GM12878 (cell line): ENCODE measurements around the gene UBC.

Source experiments
- FOXM1 ChIP-seq: IDR thresholded peaks from 2 replicates; pipeline ENCODE4 v1.6.1; 2012; ENCODE audit warnings: low read depth, mild to moderate bottlenecking, inconsistent platforms, low read length, moderate library complexity
- HDGF ChIP-seq: fragments of 450-650 bp; IDR thresholded peaks from 2 replicates; pipeline ENCODE4 v1.6.1; 2016; ENCODE audit warnings: antibody characterized with exemption
- POLR2AphosphoS2 ChIP-seq: IDR thresholded peaks from 2 replicates; pipeline ENCODE4 v1.6.1; 2011; ENCODE audit warnings: low read depth, mild to moderate bottlenecking, low read length, improper control_type of control experiment, moderate library complexity
- YBX1 ChIP-seq: fragments of 450-650 bp; IDR thresholded peaks from 2 replicates; pipeline ENCODE4 v1.6.1; 2016; ENCODE audit warnings: antibody characterized with exemption

- TF ChIP-seq YBX1 (no peak; the same call in 1 of the 2 replicates), FOXM1 (no peak), POLR2AphosphoS2 (no peak), HDGF (no peak)
These were observed 29.6 kb downstream of the UBC start for GRCh38 chr12:124884587-124885438.
